Mammary epithelial cell (primary cell): ENCODE measurements around the gene COL19A1.

Experiments used
- CTCF ChIP-seq, 2 donors: IDR thresholded peaks in 1 of 2; conservative IDR thresholded peaks in 1 of 2; 2 replicates each; pipeline ENCODE4 v1.5.1; 2011 to 2012; ENCODE audit warnings: inconsistent platforms in 2 of 2, low read length in 2 of 2, mild to moderate bottlenecking in 2 of 2, control low read depth in 1 of 2, low read depth in 1 of 2; ENCODE audit not compliant: insufficient read depth in 1 of 2; ENCODE audit errors: extremely low read depth in 1 of 2
- EZH2 ChIP-seq: IDR thresholded peaks from 2 replicates; pipeline ENCODE4 v1.6.1; 2012; ENCODE audit warnings: low read length, inconsistent platforms, borderline replicate concordance

- peak; percentile 67 to 76 for TF ChIP-seq CTCF (conservative IDR thresholded peaks at IDR 0.05 in 1 of 2, IDR thresholded peaks at IDR 0.05 in 1 of 2; ENCODE audit: extremely low read depth in 1 of 2, insufficient read depth in 1 of 2, low read depth in 1 of 2, low read length in 2 of 2)
- TF ChIP-seq EZH2: no peak
Measured at GRCh38 chr6:70166088-70166958, 300.0 kb downstream of the COL19A1 start.
